ENCODE measurements around the gene LCP1.

LCP1 gene

GRCh38 chr13:46126552-46127357, 55.2 kb downstream of the LCP1 start:
- DNase-seq (ENCODE audit: low spot score): peak; percentile 61

GRCh38 chr13:46126056-46126455, 55.9 kb downstream of the LCP1 start:
- no peak for DNase-seq (ENCODE audit: low spot score)

GRCh38 chr13:46124967-46125933, 56.7 kb downstream of the LCP1 start:
- DNase-seq (ENCODE audit: low spot score): no peak

DNA sequence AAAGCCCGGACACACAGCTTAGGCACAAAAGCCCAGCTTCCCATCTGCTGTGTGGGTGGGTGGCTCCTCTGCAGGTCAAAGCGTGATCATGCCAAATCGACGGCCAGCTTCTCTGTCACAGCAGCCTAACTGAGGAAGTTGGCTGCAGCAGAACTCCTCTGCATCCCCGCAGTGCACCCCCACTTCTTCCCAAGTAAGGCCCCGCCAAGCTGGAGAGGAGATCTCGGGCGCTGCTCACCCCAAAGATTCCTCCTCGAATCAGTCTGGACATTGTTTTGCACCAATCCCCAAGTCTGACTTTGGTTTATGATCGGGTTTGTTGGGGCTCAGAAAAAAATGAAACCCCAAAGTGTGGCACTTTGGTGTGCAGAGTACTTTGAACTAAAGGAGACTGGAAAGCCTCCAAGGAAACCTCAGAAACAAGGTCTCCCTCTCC, 57.4 kb downstream of the LCP1 start:
- no peak for DNase-seq (ENCODE audit: low spot score)

DNA sequence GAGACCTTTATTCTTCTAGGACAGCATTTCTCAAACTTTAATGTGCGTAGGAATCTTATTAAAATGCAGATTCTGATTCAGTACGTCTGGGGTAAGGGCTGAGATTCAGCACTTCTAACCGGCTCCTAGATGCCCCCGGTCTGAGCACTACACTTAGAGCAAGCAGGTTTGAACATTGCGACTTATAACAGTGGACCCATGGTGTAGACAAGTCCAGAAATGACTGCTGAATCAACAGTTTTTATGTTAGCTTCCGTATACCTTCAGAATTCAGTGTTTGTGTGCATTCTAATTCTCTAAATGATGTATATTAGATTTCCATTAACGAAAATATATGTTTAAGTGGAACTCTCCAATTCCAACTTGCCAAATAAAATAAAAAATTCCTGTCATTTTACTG, 59.7 kb downstream of the LCP1 start:
- DNase-seq (ENCODE audit: low spot score): no peak

- DNase-seq (ENCODE audit: low spot score): peak; percentile 9
Observed at GRCh38 chr13:46121597-46122163, 60.3 kb downstream of the LCP1 start.

GRCh38 chr13:46121033-46121432, 60.9 kb downstream of the LCP1 start:
- DNase-seq (ENCODE audit: low spot score): no peak

DNA sequence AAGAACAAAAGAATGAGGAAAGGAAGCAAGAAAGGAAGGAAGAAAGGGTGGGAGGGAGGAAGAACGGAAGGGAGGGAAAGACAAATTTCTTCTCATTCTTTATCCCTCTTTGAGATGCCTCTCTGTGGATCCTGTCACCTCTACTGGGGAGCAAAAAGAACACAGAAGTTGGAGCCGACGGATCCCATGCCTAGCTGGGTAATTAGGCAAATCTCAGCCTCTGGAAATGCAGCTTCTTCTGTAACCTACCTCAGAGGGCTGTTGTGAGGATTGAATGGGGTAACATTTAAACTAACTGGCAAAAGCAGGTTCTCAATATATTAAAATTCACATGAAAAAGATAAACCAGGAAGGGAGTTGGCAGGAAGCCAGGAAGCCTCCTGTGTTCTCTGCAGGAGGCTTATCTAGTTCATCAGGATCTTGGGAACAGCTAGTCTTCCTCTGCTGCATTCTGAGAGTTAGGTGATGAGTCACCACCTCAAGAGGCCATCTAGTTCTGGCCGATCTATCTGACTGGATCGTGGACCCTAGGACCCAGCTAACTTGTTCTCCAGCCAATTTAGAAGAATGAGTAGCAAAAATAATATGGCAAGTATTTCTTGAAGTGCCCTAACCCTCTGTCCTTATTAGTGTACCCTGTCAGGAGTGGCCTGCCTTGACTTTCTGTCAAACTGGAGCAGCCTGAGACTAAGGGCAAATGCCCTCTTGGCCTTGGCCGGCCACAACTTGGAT, 61.9 kb downstream of the LCP1 start:
- no peak for DNase-seq (ENCODE audit: low spot score)

GRCh38 chr13:46116653-46117502, 65.1 kb downstream of the LCP1 start:
- no peak for DNase-seq (ENCODE audit: low spot score)

DNA sequence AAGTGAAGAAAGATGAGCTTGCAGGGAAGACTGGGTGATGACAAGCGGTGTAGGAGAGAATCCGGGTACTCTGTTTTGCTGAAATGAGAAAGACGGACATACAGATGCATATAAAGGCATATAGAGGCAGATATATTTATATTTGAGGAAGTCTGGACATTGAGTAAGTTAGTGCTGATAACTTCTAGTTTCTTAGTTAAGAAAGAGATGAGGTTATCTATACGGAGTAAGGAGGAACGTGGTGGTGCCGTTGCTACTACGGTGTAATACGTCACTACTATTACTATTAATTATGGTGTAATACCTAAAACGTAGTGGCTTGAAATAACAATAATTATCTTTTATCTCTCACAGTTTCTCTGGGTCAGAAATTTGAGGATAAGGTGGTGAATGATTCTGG, 67.4 kb downstream of the LCP1 start:
- DNase-seq (ENCODE audit: low spot score): no peak

DNA sequence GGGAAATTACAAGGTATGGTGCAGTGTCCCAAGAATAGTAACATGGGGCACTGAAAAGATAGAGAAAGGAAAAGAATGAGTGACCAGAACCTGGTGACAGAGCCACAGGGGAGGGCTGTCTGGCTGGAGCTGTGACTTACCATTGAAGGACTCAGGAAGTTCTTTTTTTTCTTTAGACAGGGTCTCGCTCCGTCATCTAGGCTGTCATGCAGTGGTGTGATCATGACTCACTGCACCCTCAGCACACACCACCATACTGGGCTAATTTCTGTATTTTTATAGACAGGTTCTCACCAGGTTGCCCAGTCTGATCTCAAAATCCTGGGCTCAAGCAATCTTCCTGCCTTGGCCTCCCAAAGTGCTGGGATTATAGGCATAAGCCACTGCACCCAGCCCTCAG, 68.4 kb downstream of the LCP1 start:
- no peak for DNase-seq (ENCODE audit: low spot score)

DNA sequence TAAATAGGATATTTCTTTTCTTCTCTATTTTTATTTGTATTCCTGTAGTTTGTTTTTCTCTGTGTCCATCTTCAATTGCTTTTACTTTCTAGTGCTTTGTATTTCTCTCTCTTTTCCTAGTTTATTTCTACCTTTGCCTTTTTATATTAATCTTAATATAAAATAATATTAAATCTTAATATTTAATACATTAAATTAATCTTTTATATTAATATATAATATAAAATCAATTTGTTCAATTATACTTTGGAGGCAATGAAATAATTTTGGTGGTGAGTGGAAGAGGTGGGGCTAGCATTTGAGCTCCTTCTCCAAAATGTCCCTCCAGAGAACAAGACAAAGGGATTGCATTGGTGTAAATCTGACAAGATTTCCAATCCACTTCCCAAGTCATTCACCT, 70.8 kb downstream of the LCP1 start:
- no peak for DNase-seq (ENCODE audit: low spot score)

- DNase-seq (ENCODE audit: low spot score): no peak
Observed at GRCh38 chr13:46109451-46109850, 72.5 kb downstream of the LCP1 start.

DNA sequence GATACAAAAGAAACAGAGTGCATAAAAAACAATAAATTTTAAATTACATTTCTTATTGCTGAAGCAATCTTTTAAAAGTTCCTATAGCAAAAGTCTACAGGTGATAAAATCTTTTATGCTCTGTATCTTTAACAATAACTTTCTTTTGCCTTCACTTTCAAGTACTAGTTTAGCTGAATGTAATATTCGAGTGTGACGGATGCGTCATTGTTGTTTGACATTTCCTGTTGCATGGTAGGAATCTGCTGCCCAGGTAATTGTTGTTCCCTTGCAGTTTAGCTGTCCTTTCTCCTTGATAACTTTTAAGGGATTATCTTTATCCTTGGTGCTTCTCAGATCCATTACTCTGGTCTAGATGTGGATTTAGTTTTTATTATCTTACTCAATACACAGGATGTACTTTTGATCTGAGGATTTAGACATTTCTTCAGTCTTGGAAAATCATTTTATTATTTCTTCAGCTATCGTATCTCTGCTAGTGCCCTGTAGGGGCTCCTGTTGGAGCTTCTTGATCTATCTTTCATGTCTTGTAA, 75.1 kb downstream of the LCP1 start:
- no peak for DNase-seq (ENCODE audit: low spot score)

- no peak for DNase-seq (ENCODE audit: low spot score)
Observed at GRCh38 chr13:46104868-46105267, 77.1 kb downstream of the LCP1 start, which contains the start of gene CPB2. TSS of gene CPB2 (minus strand) at chr13:46105033. CDS start at chr13:46105009, 24 bp downstream.

DNA sequence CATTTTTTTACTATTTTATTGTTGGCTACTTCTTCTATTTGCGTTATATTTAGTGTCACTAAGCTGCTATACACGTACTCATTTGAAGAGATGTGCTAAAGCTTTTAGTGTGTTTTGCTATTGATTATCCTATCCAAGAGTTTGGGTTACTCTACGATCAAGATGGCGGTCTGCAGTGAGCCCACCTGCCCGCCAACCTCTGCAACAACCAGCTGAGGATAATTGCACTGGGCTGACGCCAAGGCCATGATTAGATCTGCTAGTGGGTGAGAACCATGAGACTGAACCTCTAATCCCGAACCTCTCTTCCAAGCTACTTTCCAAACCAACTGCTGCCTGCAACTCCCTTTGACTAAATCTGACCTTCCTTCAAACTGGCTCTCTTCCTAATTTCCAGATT, 78.9 kb downstream of the LCP1 start:
- no peak for DNase-seq (ENCODE audit: low spot score)

DNA sequence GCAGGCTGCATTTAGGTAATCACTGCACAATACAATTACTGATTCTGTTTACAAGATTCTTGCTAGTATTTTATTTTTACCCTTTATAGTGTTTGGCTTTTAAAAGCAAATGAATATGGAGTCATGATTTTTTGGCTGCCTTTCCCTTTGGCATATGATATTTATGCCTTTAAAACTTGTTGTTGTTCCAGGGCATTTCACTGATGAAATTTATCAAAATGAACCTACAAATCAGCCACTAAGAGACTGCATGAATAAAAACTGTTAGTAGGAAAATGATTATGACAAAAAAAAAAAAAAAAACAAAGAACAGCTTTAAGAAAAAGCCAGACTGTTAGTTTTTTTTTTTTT, 79.7 kb downstream of the LCP1 start:
- DNase-seq (ENCODE audit: low spot score): no peak

DNA sequence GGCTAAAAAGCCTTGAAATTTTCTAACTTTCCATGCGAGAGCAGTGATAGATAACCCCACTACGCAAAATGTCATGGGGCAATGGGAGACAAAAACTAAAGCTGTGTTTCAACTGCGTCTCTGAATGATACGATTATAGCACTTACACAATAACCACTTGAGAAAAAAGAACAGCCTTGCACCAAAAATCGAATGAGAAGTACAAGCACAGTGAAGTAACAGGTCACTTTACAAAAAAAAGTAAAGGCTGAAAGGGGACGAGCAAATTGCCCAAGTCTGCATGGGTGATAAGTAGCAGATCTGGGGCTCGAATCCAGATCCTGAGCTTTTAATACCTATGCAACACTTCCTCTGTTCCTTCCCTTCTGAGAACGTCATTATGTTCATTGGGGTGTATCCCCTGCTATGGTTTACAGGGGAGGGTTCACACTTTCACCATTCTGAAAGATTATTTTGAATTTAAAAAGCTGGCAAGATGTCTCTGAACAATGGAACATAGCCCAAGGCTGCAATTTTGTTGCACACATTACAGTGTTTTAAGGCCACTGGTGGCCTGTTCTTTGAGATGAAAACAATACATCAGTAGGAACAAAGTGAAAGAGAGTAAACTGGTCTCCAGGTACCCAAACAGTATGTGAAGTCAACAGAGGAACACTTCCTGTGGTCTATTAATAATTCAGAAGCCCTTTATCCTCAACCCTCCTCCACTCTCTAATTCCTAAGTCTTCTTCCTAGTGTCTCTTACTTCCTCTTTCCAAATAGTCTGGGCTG, 80.3 kb downstream of the LCP1 start:
- no peak for DNase-seq (ENCODE audit: low spot score)

DNA sequence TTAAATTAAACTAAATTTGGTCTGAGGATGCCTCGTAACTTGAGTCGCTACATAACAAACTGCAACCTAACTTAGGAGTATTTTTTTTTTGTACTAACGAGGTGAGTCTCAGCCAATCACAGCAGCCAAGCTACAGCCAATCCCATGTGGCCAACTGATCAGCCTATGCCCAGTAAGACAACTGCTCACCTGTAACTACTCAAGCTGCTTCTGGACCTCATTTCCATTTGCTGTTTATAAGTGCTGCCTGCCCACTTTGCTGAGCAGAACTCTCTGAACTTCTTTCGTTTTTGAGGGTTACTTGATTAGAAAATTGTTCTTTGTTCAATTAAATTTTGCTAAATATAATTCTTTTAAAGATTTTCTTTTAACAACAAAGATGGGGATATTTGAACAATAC, 81.0 kb downstream of the LCP1 start:
- DNase-seq (ENCODE audit: low spot score): no peak

All from cerebellar cortex (tissue), 1 donor.